Spleen (tissue), 11 donors: ENCODE results near the gene NRXN2. TPM values are rescaled to one million over a fixed set of nuclear protein-coding genes. Genes with fewer than 3 reads are reported as not detected.

Experiments
- DNase-seq: peaks from one replicate; pipeline ENCODE4 v3.0.0-alpha.2; 2020
- H3K27ac ChIP-seq, 8 donors: fragments of 200-600 bp; sonication (generic) in 7 of 8; 1 replicate in 4 of 8; 2 replicates in 4 of 8; pipeline versions ENCODE4 v1.5.0 to v1.8.0; 2016 to 2021; ENCODE audit warnings: inconsistent platforms in 4 of 8, mild to moderate bottlenecking in 4 of 8, moderate library complexity in 1 of 8
- H3K27me3 ChIP-seq, 7 donors: fragments of 200-600 bp; sonication (generic) in 6 of 7; replicated peaks in 1 of 7; 1 replicate in 4 of 7; 2 replicates in 3 of 7; pipeline versions ENCODE4 v1.5.0 to v1.8.0; 2016 to 2021; ENCODE audit warnings: inconsistent platforms in 3 of 7, mild to moderate bottlenecking in 1 of 7
- H3K36me3 ChIP-seq, 6 donors: fragments of 200-600 bp; sonication (generic) in 5 of 6; 1 replicate in 4 of 6; 2 replicates in 2 of 6; pipeline versions ENCODE4 v1.5.0 to v1.8.0; 2016 to 2021; ENCODE audit warnings: inconsistent platforms in 2 of 6
- H3K4me1 ChIP-seq, 6 donors: fragments of 200-600 bp; sonication (generic) in 5 of 6; 1 replicate in 3 of 6; 2 replicates in 3 of 6; pipeline versions ENCODE4 v1.5.0 to v1.8.0; 2016 to 2021; ENCODE audit warnings: inconsistent platforms in 3 of 6
- H3K4me3 ChIP-seq, 8 donors: fragments of 200-600 bp; sonication (generic) in 7 of 8; 1 replicate in 4 of 8; 2 replicates in 4 of 8; pipeline versions ENCODE4 v1.5.0 to v1.8.0; 2016 to 2021; ENCODE audit warnings: inconsistent platforms in 4 of 8, mild to moderate bottlenecking in 4 of 8, moderate library complexity in 2 of 8
- H3K9me3 ChIP-seq, 8 donors: fragments of 200-600 bp; sonication (generic) in 7 of 8; 1 replicate in 4 of 8; 2 replicates in 4 of 8; pipeline versions ENCODE4 v1.5.0 to v1.8.0; 2016 to 2021; ENCODE audit warnings: inconsistent platforms in 4 of 8
- POLR2A ChIP-seq, 3 donors: fragments of 450-650 bp; IDR thresholded peaks; one replicate each; pipeline ENCODE4 v1.5.1; 2017; ENCODE audit warnings: antibody characterized with exemption in 3 of 3, mild to moderate bottlenecking in 1 of 3
- POLR2AphosphoS5 ChIP-seq, 3 donors: sonication (generic); formaldehyde crosslinking; IDR thresholded peaks; one replicate each; pipeline ENCODE4 v1.5.1; 2017; ENCODE audit warnings: antibody characterized with exemption in 3 of 3
- WGBS, 5 donors: extraction: QIAGEN DNeasy Blood & Tissue Kit in 3 of 5; methylation state at CpG; one replicate each; pipeline versions ENCODE4 v1.1.5 to v1.1.7; 2013 to 2018; 5-methylcytosine and 5-hydroxymethylcytosine counted together
- intact Hi-C: fragments of 100-400 bp; cut with DNase I; formaldehyde crosslinking; loops from one replicate; pipeline ENCODE4 v1.15.0; 2023; ENCODE audit warnings: low total_unique reads
- polyA plus RNA-seq, 3 donors: library from polyadenylated mRNA; stranded (reverse); fragments of 200-250 nt; gene quantifications; one replicate each; pipeline ENCODE4 v1.2.1, GENCODE V29; 2013
- total RNA-seq, 7 donors: library from RNA; depleted of rRNA in 3 of 7; stranded (reverse); fragments of >200 nt in 3 of 7; fragmentation: NEBNext Ultra II Directional in 4 of 7; extraction: Animal tissue kit (Norgen Biotek cat#: 25700) in 4 of 7; gene quantifications; one replicate each; pipeline versions ENCODE4 v1.1.0 to v1.2.1, GENCODE V29; 2016 to 2021
- TF ChIP-seq, protein P1 (sequence below), 11 experiments: fragments of 200-600 bp in 7 of 11; fragments of 450-650 bp in 4 of 11; sonication (generic) in 4 of 11; IDR thresholded peaks in 8 of 11; conservative IDR thresholded peaks in 3 of 11; 1 replicate in 7 of 11; 2 replicates in 4 of 11; pipeline versions ENCODE4 v1.4.0 to v1.8.0; 2016 to 2021; ENCODE audit warnings: antibody characterized with exemption in 11 of 11, inconsistent platforms in 4 of 11, mild to moderate bottlenecking in 1 of 11
- donor health status: healthy with polysubstance abuse.
- donor health status: DM: no; HTN: no; CAD: no; lungs with moderate emphysema.
- donor health status: DM: no; HTN: no; CAD: no.
- donor health status: Bipolar disorder and iron deficiency.
- donor health status: healthy.
- donor health status: DM: no; HTN: no; CAD: no.
- donor health status: DM: yes; HTN: yes; CAD: no.

The NRXN2 gene
- total and polyA plus RNA-seq, 10 donors, result 0.59 to 12.9 (median 3.0) TPM

- DNase-seq, result no peak
- H3K4me3 ChIP-seq, result peak overlapping the region in 5 of 8 donors; percentile 7 to 61 (median 14)
- WGBS, 5 donors, result 1 to 4% (median 2%) methylated on average over 35 to 53 of the region's 53 CpGs
Observed at GRCh38 chr11:64643256-64643881, 79.6 kb downstream of the NRXN2 start.

GRCh38 chr11:64642871-64643255 is 80.1 kb downstream of the NRXN2 start:
- Histone ChIP-seq H3K27me3 (peaks cover 0 to 85% (median 47%) of the 10 kb centered on the region in 7 donors), H3K4me1 (peaks cover 0 to 47% (median 26%) of the 10 kb centered on the region in 6 donors), H3K27ac (no peak overlapping the region), H3K9me3 (no peaks in the 10 kb centered on the region), H3K4me3 (peak overlapping the region in 5 of 8 donors; percentile 7 to 61 (median 14)), H3K36me3 (no peaks in the 10 kb centered on the region)
- no peak for DNase-seq
- TF ChIP-seq, protein P1, sequence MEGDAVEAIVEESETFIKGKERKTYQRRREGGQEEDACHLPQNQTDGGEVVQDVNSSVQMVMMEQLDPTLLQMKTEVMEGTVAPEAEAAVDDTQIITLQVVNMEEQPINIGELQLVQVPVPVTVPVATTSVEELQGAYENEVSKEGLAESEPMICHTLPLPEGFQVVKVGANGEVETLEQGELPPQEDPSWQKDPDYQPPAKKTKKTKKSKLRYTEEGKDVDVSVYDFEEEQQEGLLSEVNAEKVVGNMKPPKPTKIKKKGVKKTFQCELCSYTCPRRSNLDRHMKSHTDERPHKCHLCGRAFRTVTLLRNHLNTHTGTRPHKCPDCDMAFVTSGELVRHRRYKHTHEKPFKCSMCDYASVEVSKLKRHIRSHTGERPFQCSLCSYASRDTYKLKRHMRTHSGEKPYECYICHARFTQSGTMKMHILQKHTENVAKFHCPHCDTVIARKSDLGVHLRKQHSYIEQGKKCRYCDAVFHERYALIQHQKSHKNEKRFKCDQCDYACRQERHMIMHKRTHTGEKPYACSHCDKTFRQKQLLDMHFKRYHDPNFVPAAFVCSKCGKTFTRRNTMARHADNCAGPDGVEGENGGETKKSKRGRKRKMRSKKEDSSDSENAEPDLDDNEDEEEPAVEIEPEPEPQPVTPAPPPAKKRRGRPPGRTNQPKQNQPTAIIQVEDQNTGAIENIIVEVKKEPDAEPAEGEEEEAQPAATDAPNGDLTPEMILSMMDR (IDR thresholded peaks at IDR 0.05 in 8 of 11, conservative IDR thresholded peaks at IDR 0.05 in 3 of 11), result no peak
- TF ChIP-seq POLR2A (IDR thresholded peaks at IDR 0.05) (no peak), POLR2AphosphoS5 (IDR thresholded peaks at IDR 0.05) (no peak)
- 1 to 4% (median 2%) methylated on average over 8 to 36 of the region's 36 CpGs for WGBS, 5 donors
- intact Hi-C loops, result no loop called here

More at GRCh38 chr11:64643256-64643881, 79.6 kb downstream of the NRXN2 start:
- Histone ChIP-seq H3K9me3 (no peaks in the 10 kb centered on the region), H3K36me3 (no peaks in the 10 kb centered on the region), H3K27me3 (peaks cover 0 to 85% (median 45%) of the 10 kb centered on the region in 7 donors), H3K4me1 (peaks cover 0 to 42% (median 24%) of the 10 kb centered on the region in 6 donors), H3K27ac (no peak overlapping the region)
- intact Hi-C loops, result no loop called here
- TF ChIP-seq POLR2A (IDR thresholded peaks at IDR 0.05), result no peak
- TF ChIP-seq POLR2AphosphoS5 (IDR thresholded peaks at IDR 0.05), result no peak
- TF ChIP-seq, protein P1 (IDR thresholded peaks at IDR 0.05 in 8 of 11, conservative IDR thresholded peaks at IDR 0.05 in 3 of 11), result no peak

- Histone ChIP-seq H3K4me3 (peak overlapping the region in 4 of 8 donors; percentile 5 to 61 (median 26)), H3K4me1 (peaks cover 0 to 51% (median 29%) of the 10 kb centered on the region in 6 donors), H3K27ac (no peak overlapping the region), H3K36me3 (no peaks in the 10 kb centered on the region), H3K9me3 (no peaks in the 10 kb centered on the region), H3K27me3 (peaks cover 0 to 90% (median 49%) of the 10 kb centered on the region in 7 donors)
- intact Hi-C loops, result no loop called here
- 1 to 2% (median 2%) methylated on average over 23 to 30 of the region's 30 CpGs for WGBS, 5 donors
- no peak for DNase-seq
- TF ChIP-seq, protein P1 (IDR thresholded peaks at IDR 0.05 in 8 of 11, conservative IDR thresholded peaks at IDR 0.05 in 3 of 11), result no peak
- no peak for TF ChIP-seq POLR2A (IDR thresholded peaks at IDR 0.05)
- no peak for TF ChIP-seq POLR2AphosphoS5 (IDR thresholded peaks at IDR 0.05)
Observed at GRCh38 chr11:64642418-64642735, 80.6 kb downstream of the NRXN2 start.

DNA sequence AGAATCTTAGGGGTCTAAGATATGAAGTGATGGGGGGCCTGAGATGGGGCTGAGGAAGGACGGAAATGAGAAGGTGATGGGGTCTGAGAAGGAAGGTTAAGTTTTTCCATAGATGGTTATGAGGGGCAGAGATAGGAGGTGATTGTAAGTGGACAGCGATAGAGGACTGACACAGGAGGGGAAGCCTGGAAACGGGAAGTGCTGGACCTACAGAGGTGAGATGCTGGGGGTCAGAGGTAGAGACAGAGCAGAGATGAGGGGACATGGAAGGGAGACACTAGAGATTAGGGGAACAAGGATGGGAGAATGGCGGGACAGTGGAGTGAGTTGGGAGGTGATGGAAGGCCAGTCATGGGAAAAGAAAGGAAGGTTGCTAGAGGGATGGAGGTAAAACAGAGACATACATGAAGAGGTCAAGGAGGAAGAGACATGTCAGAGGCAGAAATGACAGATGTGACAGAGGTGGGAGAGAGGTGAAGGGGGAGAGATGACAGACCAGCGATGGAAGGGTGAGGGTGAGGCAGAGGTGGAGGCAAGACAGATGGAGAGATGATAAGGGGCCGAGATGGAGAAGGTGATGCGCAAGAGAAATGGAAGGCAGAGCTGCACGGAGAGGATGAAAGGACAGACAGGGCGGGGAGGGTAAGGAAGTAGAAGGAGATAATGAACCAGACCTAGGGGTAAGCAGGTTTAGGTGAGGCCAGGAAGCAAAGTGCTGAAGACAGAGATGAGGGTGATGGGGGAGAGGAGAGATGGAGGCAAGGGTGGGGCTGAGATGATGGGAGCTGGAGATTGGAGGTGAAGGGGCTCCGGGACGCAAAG is 81.2 kb downstream of the NRXN2 start:
- peaks cover 0 to 51% (median 30%) of the 10 kb centered on the region in 6 donors for H3K4me1 ChIP-seq
- TF ChIP-seq POLR2AphosphoS5 (IDR thresholded peaks at IDR 0.05) (no peak), POLR2A (IDR thresholded peaks at IDR 0.05) (no peak)

More for the DNA sequence above, 81.2 kb downstream of the NRXN2 start:
- intact Hi-C loops, result no loop called here
- no peak for DNase-seq
- Histone ChIP-seq H3K27me3 (peaks cover 0 to 95% (median 49%) of the 10 kb centered on the region in 7 donors), H3K27ac (no peak overlapping the region), H3K9me3 (no peaks in the 10 kb centered on the region), H3K4me3 (peak overlapping the region in 4 of 8 donors; percentile 5 to 61 (median 26)), H3K36me3 (no peaks in the 10 kb centered on the region)
- 52 to 57% (median 53%) methylated on average over 11 of the region's 11 CpGs for WGBS, 5 donors
